Measurements from ENCODE around the gene TRIM34. TPM values are rescaled to one million over a fixed set of nuclear protein-coding genes. Genes with fewer than 3 reads are reported as not detected.

The TRIM34 gene
- total RNA-seq, 1 experiment from 2014 or later = 9.9 TPM

- CTCF ChIA-PET = interaction anchor here (0.6 to 0.7 kb wide), 2 partner anchors 28 to 176 kb away, joined by 4 to 7 read pairs; no protein-coding TSS in a partner anchor
- no peaks in the 10 kb centered on the region for H3K9me3 Mint-ChIP-seq (ENCODE audit: low read depth, unreplicated experiment)
- H3K27ac Mint-ChIP-seq (ENCODE audit: unreplicated experiment) = no peak overlapping the region
These were observed 40.3 kb downstream of the TRIM34 start for GRCh38 chr11:5665051-5665570.

GRCh38 chr11:5665746-5666401 is 41.1 kb downstream of the TRIM34 start:
- no peak for DNase-seq
- no peaks in the 10 kb centered on the region for H3K9me3 Mint-ChIP-seq (ENCODE audit: low read depth, unreplicated experiment)
- peaks cover 23% of the 10 kb centered on the region for H3K36me3 Mint-ChIP-seq (ENCODE audit: insufficient read depth, unreplicated experiment)
- intact Hi-C loops (cut with micrococcal nuclease; ENCODE audit: unreplicated experiment) = no loop called here
- H3K27ac Mint-ChIP-seq (ENCODE audit: unreplicated experiment) = no peak overlapping the region
- no peaks in the 10 kb centered on the region for H3K27me3 Mint-ChIP-seq (ENCODE audit: unreplicated experiment)
- no peak for TF ChIP-seq CTCF (IDR thresholded peaks at IDR 0.05; ENCODE audit: unreplicated experiment)
- no peak overlapping the region for H3K4me3 Mint-ChIP-seq (ENCODE audit: low read depth, unreplicated experiment)
- no TSS peak for BruUV-seq (replicated peaks)
- no peaks in the 10 kb centered on the region for H3K4me1 Mint-ChIP-seq (ENCODE audit: low read depth, unreplicated experiment)
- CTCF ChIA-PET = interaction anchor here (0.7 kb wide), 1 partner anchor 176 kb away, joined by 4 read pairs; no protein-coding TSS in a partner anchor

More at GRCh38 chr11:5665051-5665570, 40.3 kb downstream of the TRIM34 start:
- TF ChIP-seq CTCF (IDR thresholded peaks at IDR 0.05; ENCODE audit: unreplicated experiment) = no peak
- Mint-ChIP-seq H3K27me3 (ENCODE audit: unreplicated experiment) (no peaks in the 10 kb centered on the region), H3K4me1 (ENCODE audit: low read depth, unreplicated experiment) (no peaks in the 10 kb centered on the region), H3K4me3 (ENCODE audit: low read depth, unreplicated experiment) (no peak overlapping the region), H3K36me3 (ENCODE audit: insufficient read depth, unreplicated experiment) (peaks cover 23% of the 10 kb centered on the region)
- DNase-seq = no peak
- no TSS peak for BruUV-seq (replicated peaks)
- intact Hi-C loops (cut with micrococcal nuclease; ENCODE audit: unreplicated experiment) = no loop called here

GRCh38 chr11:5666402-5666793 is 41.6 kb downstream of the TRIM34 start:
- Mint-ChIP-seq H3K9me3 (ENCODE audit: low read depth, unreplicated experiment) (no peaks in the 10 kb centered on the region), H3K4me3 (ENCODE audit: low read depth, unreplicated experiment) (no peak overlapping the region), H3K27me3 (ENCODE audit: unreplicated experiment) (no peaks in the 10 kb centered on the region), H3K27ac (ENCODE audit: unreplicated experiment) (no peak overlapping the region), H3K36me3 (ENCODE audit: insufficient read depth, unreplicated experiment) (peaks cover 23% of the 10 kb centered on the region), H3K4me1 (ENCODE audit: low read depth, unreplicated experiment) (no peaks in the 10 kb centered on the region)
- no peak for DNase-seq
- TF ChIP-seq CTCF (IDR thresholded peaks at IDR 0.05; ENCODE audit: unreplicated experiment) = no peak
- intact Hi-C loops (cut with micrococcal nuclease; ENCODE audit: unreplicated experiment) = no loop called here
- CTCF ChIA-PET = no interaction called here
- no TSS peak for BruUV-seq (replicated peaks)

GRCh38 chr11:5671831-5672230 is 47.0 kb downstream of the TRIM34 start:
- Mint-ChIP-seq H3K36me3 (ENCODE audit: insufficient read depth, unreplicated experiment) (peaks cover 26% of the 10 kb centered on the region), H3K27ac (ENCODE audit: unreplicated experiment) (no peak overlapping the region), H3K4me1 (ENCODE audit: low read depth, unreplicated experiment) (no peaks in the 10 kb centered on the region), H3K27me3 (ENCODE audit: unreplicated experiment) (no peaks in the 10 kb centered on the region), H3K4me3 (ENCODE audit: low read depth, unreplicated experiment) (no peak overlapping the region), H3K9me3 (ENCODE audit: low read depth, unreplicated experiment) (no peaks in the 10 kb centered on the region)
- no peak for DNase-seq
- CTCF ChIA-PET = no interaction called here
- no peak for TF ChIP-seq CTCF (IDR thresholded peaks at IDR 0.05; ENCODE audit: unreplicated experiment)
- intact Hi-C loops (cut with micrococcal nuclease; ENCODE audit: unreplicated experiment) = no loop called here
- no TSS peak for BruUV-seq (replicated peaks)
